GM23338 (cell line): ENCODE results near the gene BZW2. TPM values are rescaled to one million over a fixed set of nuclear protein-coding genes. Genes with fewer than 3 reads are reported as not detected.

ENCODE experiments used
- ATAC-seq: fragments of 200-7000 bp; cut with Tn5 transposase; 3 replicates; pipeline ENCODE4 v1.9.1; 2020
- DNase-seq: peaks from one replicate; pipeline ENCODE4 v3.0.0-alpha.2; 2015; ENCODE audit warnings: low spot score
- H2AFZ ChIP-seq: fragments of 200-600 bp; sonication (generic); 2 replicates; pipeline ENCODE4 v1.8.0; 2016; ENCODE audit warnings: antibody characterized with exemption, mild to moderate bottlenecking, moderate library complexity
- H3F3A ChIP-seq: fragments of 200-600 bp; sonication (generic); replicated peaks from 2 replicates; pipeline ENCODE4 v1.8.0; 2017; ENCODE audit warnings: antibody characterized with exemption, mixed run types, low read depth
- H3K27ac ChIP-seq: fragments of 200-600 bp; sonication (generic); 2 replicates; pipeline ENCODE4 v1.6.1; 2016; ENCODE audit warnings: low read depth
- H3K27me3 ChIP-seq: fragments of 200-600 bp; sonication (generic); 2 replicates; pipeline ENCODE4 v1.8.0; 2016; ENCODE audit warnings: mild to moderate bottlenecking, mixed run types, moderate library complexity; ENCODE audit not compliant: insufficient read depth
- H3K36me3 ChIP-seq: fragments of 200-600 bp; sonication (generic); 2 replicates; pipeline ENCODE4 v1.8.0; 2016; ENCODE audit warnings: mild to moderate bottlenecking; ENCODE audit not compliant: insufficient read depth
- H3K4me1 ChIP-seq: fragments of 200-600 bp; sonication (generic); 2 replicates; pipeline ENCODE4 v1.8.0; 2016; ENCODE audit warnings: mild to moderate bottlenecking, moderate library complexity; ENCODE audit not compliant: insufficient read depth
- H3K4me2 ChIP-seq: fragments of 200-600 bp; sonication (generic); 2 replicates; pipeline ENCODE4 v1.7.1; 2017; ENCODE audit warnings: mixed run types
- H3K4me3 ChIP-seq: fragments of 200-600 bp; sonication (generic); 2 replicates; pipeline ENCODE4 v1.6.1; 2016; ENCODE audit warnings: mixed run types
- H3K79me2 ChIP-seq: fragments of 200-600 bp; sonication (generic); replicated peaks from 2 replicates; pipeline ENCODE4 v1.8.0; 2017; ENCODE audit warnings: mild to moderate bottlenecking; ENCODE audit not compliant: insufficient read depth
- H3K9me2 ChIP-seq: fragments of 200-600 bp; sonication (generic); 2 replicates; pipeline ENCODE4 v1.8.0; 2017; ENCODE audit not compliant: insufficient read depth
- H4K20me1 ChIP-seq: fragments of 200-600 bp; sonication (generic); replicated peaks from 2 replicates; pipeline ENCODE4 v1.8.0; 2017; ENCODE audit warnings: mild to moderate bottlenecking; ENCODE audit not compliant: insufficient read depth
- H3K27ac Mint-ChIP-seq: 2 replicates; pipeline ENCODE4 v1.8.0; 2020; ENCODE audit warnings: inconsistent platforms, mild to moderate bottlenecking, moderate library complexity, mixed read lengths
- H3K27me3 Mint-ChIP-seq: 3 replicates; pipeline ENCODE4 v1.8.0; 2022; ENCODE audit warnings: low read depth, mild to moderate bottlenecking, moderate library complexity, mixed read lengths, inconsistent platforms; ENCODE audit not compliant: insufficient read depth, poor library complexity
- H3K36me3 Mint-ChIP-seq: 3 replicates; pipeline ENCODE4 v1.8.0; 2021; ENCODE audit warnings: low read depth, mild to moderate bottlenecking, inconsistent platforms, moderate library complexity, mixed read lengths
- H3K4me1 Mint-ChIP-seq: 3 replicates; pipeline ENCODE4 v1.8.0; 2020; ENCODE audit warnings: mild to moderate bottlenecking, inconsistent platforms, mixed read lengths
- H3K4me3 Mint-ChIP-seq: 3 replicates; pipeline ENCODE4 v1.8.0; 2021; ENCODE audit warnings: moderate library complexity, mild to moderate bottlenecking, inconsistent platforms, mixed read lengths
- H3K9me3 Mint-ChIP-seq: 3 replicates; pipeline ENCODE4 v1.8.0; 2020; ENCODE audit warnings: moderate library complexity, mild to moderate bottlenecking, inconsistent platforms, mixed read lengths
- CREB1 ChIP-seq: fragments of 250-450 bp; sonication (Bioruptor Pico); IDR thresholded peaks from 2 replicates; pipeline ENCODE4 v1.5.0; 2020; ENCODE audit warnings: low read depth, mild to moderate bottlenecking, moderate library complexity
- EZH2 ChIP-seq: fragments of 200-600 bp; sonication (generic); IDR thresholded peaks from one replicate; pipeline ENCODE4 v1.8.0; 2017; ENCODE audit warnings: antibody characterized with exemption, mild to moderate bottlenecking, low read depth; ENCODE audit not compliant: unreplicated experiment
- EZH2phosphoT487 ChIP-seq: fragments of 200-600 bp; sonication (generic); IDR thresholded peaks from one replicate; pipeline ENCODE4 v1.8.1; 2018; ENCODE audit warnings: antibody characterized with exemption; ENCODE audit not compliant: unreplicated experiment
- JUNB ChIP-seq: IDR thresholded peaks from one replicate; pipeline ENCODE4 v1.6.1; 2016; ENCODE audit warnings: antibody characterized with exemption; ENCODE audit not compliant: unreplicated experiment
- NANOG ChIP-seq: IDR thresholded peaks from 2 replicates; pipeline ENCODE4 v1.6.1; 2016; ENCODE audit warnings: antibody characterized with exemption, borderline replicate concordance
- POLR2AphosphoS5 ChIP-seq: IDR thresholded peaks from 2 replicates; pipeline ENCODE4 v1.6.1; 2016; ENCODE audit warnings: antibody characterized with exemption, low read depth
- STAT1 ChIP-seq: IDR thresholded peaks from one replicate; pipeline ENCODE4 v1.6.1; 2016; ENCODE audit warnings: antibody characterized with exemption; ENCODE audit not compliant: unreplicated experiment
- ZNF114 ChIP-seq: fragments of 250-450 bp; sonication (Bioruptor Pico); IDR thresholded peaks from 2 replicates; pipeline ENCODE4 v1.5.0; 2020; ENCODE audit warnings: mild to moderate bottlenecking, moderate library complexity
- ZNF331 ChIP-seq: fragments of 250-450 bp; sonication (Bioruptor Pico); IDR thresholded peaks from 2 replicates; pipeline ENCODE4 v1.5.0; 2020; ENCODE audit warnings: low read depth, mild to moderate bottlenecking, moderate library complexity
- polyA plus RNA-seq: library from polyadenylated mRNA; unstranded; fragments of >200 nt; fragmentation: Nextera tagmentation; extraction: Ambion mirVana; gene quantifications from 2 replicates; pipeline ENCODE4 v1.2.1, GENCODE V29; 2016
- total RNA-seq: library from RNA; depleted of rRNA; stranded (reverse); fragments of >200 nt; shearing (Covaris generic); gene quantifications from 2 replicates; pipeline ENCODE4 v1.2.3, GENCODE V29; 2014
- TF ChIP-seq, protein P1 (sequence below): IDR thresholded peaks from 2 replicates; pipeline ENCODE4 v1.6.1; 2016; ENCODE audit warnings: antibody characterized with exemption
- TF ChIP-seq, protein P2 (sequence below), 2 experiments: fragments of 200-600 bp in 1 of 2; sonication (generic) in 1 of 2; conservative IDR thresholded peaks; 2 replicates each; pipeline versions ENCODE4 v1.5.1 to v1.6.1; 2016 to 2017; ENCODE audit warnings: antibody characterized with exemption in 2 of 2, low read depth in 2 of 2, mild to moderate bottlenecking in 2 of 2, moderate library complexity in 1 of 2
- TF ChIP-seq, protein P3 (sequence below): fragments of 250-450 bp; sonication (Bioruptor Pico); IDR thresholded peaks from 2 replicates; pipeline ENCODE4 v1.5.0; 2020; ENCODE audit warnings: mild to moderate bottlenecking, moderate library complexity
- TF ChIP-seq, protein P4 (sequence below): IDR thresholded peaks from one replicate; pipeline ENCODE4 v1.6.1; 2018; ENCODE audit warnings: antibody characterized with exemption; ENCODE audit not compliant: unreplicated experiment

The BZW2 gene
- total and polyA plus RNA-seq, 2 experiments from 2014 or later: 88.8 to 108 TPM

DNA sequence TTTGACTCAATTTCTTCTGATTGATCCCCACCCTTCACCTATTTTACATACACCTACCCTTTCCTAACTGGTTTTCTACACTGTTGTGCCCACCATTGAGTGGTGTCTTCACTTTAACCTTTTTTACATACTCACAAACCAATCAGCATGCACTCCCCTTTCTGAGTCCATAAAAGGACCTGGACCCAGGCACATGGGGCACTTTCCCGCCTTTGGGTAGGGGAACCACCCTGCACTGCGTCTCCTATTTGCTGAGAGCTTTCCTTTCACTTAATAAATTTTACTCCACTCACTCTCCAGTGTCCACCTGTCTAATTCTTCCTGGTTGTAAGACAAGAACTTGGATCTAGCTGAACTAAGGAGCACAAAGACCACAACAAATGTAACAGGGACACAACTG is 34.3 kb upstream of the BZW2 start:
- no peaks in the 10 kb centered on the region for H3K79me2 ChIP-seq
- TF ChIP-seq, protein P1, sequence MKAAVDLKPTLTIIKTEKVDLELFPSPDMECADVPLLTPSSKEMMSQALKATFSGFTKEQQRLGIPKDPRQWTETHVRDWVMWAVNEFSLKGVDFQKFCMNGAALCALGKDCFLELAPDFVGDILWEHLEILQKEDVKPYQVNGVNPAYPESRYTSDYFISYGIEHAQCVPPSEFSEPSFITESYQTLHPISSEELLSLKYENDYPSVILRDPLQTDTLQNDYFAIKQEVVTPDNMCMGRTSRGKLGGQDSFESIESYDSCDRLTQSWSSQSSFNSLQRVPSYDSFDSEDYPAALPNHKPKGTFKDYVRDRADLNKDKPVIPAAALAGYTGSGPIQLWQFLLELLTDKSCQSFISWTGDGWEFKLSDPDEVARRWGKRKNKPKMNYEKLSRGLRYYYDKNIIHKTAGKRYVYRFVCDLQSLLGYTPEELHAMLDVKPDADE: no peak
- TF ChIP-seq ZNF331 (CRISPR knock-in tag) (no peak), CREB1 (no peak), JUNB (no peak), ZNF114 (CRISPR knock-in tag) (no peak), EZH2 (no peak), EZH2phosphoT487 (no peak), POLR2AphosphoS5 (no peak), NANOG (no peak), STAT1 (no peak)
- TF ChIP-seq, protein P2, sequence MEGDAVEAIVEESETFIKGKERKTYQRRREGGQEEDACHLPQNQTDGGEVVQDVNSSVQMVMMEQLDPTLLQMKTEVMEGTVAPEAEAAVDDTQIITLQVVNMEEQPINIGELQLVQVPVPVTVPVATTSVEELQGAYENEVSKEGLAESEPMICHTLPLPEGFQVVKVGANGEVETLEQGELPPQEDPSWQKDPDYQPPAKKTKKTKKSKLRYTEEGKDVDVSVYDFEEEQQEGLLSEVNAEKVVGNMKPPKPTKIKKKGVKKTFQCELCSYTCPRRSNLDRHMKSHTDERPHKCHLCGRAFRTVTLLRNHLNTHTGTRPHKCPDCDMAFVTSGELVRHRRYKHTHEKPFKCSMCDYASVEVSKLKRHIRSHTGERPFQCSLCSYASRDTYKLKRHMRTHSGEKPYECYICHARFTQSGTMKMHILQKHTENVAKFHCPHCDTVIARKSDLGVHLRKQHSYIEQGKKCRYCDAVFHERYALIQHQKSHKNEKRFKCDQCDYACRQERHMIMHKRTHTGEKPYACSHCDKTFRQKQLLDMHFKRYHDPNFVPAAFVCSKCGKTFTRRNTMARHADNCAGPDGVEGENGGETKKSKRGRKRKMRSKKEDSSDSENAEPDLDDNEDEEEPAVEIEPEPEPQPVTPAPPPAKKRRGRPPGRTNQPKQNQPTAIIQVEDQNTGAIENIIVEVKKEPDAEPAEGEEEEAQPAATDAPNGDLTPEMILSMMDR (conservative IDR thresholded peaks at IDR 0.05; ENCODE audit: low read depth in 2 of 2): no peak
- TF ChIP-seq, protein P3, sequence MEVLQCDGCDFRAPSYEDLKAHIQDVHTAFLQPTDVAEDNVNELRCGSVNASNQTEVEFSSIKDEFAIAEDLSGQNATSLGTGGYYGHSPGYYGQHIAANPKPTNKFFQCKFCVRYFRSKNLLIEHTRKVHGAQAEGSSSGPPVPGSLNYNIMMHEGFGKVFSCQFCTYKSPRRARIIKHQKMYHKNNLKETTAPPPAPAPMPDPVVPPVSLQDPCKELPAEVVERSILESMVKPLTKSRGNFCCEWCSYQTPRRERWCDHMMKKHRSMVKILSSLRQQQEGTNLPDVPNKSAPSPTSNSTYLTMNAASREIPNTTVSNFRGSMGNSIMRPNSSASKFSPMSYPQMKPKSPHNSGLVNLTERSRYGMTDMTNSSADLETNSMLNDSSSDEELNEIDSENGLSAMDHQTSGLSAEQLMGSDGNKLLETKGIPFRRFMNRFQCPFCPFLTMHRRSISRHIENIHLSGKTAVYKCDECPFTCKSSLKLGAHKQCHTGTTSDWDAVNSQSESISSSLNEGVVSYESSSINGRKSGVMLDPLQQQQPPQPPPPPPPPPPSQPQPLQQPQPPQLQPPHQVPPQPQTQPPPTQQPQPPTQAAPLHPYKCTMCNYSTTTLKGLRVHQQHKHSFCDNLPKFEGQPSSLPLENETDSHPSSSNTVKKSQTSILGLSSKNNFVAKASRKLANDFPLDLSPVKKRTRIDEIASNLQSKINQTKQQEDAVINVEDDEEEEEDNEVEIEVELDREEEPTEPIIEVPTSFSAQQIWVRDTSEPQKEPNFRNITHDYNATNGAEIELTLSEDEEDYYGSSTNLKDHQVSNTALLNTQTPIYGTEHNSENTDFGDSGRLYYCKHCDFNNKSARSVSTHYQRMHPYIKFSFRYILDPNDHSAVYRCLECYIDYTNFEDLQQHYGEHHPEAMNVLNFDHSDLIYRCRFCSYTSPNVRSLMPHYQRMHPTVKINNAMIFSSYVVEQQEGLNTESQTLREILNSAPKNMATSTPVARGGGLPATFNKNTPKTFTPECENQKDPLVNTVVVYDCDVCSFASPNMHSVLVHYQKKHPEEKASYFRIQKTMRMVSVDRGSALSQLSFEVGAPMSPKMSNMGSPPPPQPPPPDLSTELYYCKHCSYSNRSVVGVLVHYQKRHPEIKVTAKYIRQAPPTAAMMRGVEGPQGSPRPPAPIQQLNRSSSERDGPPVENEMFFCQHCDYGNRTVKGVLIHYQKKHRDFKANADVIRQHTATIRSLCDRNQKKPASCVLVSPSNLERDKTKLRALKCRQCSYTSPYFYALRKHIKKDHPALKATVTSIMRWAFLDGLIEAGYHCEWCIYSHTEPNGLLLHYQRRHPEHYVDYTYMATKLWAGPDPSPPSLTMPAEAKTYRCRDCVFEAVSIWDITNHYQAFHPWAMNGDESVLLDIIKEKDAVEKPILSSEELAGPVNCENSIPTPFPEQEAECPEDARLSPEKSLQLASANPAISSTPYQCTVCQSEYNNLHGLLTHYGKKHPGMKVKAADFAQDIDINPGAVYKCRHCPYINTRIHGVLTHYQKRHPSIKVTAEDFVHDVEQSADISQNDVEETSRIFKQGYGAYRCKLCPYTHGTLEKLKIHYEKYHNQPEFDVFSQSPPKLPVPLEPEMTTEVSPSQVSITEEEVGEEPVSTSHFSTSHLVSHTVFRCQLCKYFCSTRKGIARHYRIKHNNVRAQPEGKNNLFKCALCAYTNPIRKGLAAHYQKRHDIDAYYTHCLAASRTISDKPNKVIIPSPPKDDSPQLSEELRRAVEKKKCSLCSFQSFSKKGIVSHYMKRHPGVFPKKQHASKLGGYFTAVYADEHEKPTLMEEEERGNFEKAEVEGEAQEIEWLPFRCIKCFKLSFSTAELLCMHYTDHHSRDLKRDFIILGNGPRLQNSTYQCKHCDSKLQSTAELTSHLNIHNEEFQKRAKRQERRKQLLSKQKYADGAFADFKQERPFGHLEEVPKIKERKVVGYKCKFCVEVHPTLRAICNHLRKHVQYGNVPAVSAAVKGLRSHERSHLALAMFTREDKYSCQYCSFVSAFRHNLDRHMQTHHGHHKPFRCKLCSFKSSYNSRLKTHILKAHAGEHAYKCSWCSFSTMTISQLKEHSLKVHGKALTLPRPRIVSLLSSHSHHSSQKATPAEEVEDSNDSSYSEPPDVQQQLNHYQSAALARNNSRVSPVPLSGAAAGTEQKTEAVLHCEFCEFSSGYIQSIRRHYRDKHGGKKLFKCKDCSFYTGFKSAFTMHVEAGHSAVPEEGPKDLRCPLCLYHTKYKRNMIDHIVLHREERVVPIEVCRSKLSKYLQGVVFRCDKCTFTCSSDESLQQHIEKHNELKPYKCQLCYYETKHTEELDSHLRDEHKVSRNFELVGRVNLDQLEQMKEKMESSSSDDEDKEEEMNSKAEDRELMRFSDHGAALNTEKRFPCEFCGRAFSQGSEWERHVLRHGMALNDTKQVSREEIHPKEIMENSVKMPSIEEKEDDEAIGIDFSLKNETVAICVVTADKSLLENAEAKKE (CRISPR knock-in tag): no peak
- TF ChIP-seq, protein P4, sequence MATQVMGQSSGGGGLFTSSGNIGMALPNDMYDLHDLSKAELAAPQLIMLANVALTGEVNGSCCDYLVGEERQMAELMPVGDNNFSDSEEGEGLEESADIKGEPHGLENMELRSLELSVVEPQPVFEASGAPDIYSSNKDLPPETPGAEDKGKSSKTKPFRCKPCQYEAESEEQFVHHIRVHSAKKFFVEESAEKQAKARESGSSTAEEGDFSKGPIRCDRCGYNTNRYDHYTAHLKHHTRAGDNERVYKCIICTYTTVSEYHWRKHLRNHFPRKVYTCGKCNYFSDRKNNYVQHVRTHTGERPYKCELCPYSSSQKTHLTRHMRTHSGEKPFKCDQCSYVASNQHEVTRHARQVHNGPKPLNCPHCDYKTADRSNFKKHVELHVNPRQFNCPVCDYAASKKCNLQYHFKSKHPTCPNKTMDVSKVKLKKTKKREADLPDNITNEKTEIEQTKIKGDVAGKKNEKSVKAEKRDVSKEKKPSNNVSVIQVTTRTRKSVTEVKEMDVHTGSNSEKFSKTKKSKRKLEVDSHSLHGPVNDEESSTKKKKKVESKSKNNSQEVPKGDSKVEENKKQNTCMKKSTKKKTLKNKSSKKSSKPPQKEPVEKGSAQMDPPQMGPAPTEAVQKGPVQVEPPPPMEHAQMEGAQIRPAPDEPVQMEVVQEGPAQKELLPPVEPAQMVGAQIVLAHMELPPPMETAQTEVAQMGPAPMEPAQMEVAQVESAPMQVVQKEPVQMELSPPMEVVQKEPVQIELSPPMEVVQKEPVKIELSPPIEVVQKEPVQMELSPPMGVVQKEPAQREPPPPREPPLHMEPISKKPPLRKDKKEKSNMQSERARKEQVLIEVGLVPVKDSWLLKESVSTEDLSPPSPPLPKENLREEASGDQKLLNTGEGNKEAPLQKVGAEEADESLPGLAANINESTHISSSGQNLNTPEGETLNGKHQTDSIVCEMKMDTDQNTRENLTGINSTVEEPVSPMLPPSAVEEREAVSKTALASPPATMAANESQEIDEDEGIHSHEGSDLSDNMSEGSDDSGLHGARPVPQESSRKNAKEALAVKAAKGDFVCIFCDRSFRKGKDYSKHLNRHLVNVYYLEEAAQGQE: no peak
- no peak for ATAC-seq
- Mint-ChIP-seq H3K27me3 (peaks cover 2% of the 10 kb centered on the region), H3K4me3 (no peak overlapping the region), H3K4me1 (peaks cover 7% of the 10 kb centered on the region), H3K36me3 (peaks cover 3% of the 10 kb centered on the region; the same call in 1 of the 3 replicates), H3K9me3 (no peaks in the 10 kb centered on the region), H3K27ac (no peak overlapping the region)
- no peak for DNase-seq
- H2AFZ ChIP-seq: no peak overlapping the region
- H3K27me3 ChIP-seq: no peaks in the 10 kb centered on the region
- no peak overlapping the region for H3K4me3 ChIP-seq
- no peaks in the 10 kb centered on the region for H3F3A ChIP-seq
- no peaks in the 10 kb centered on the region for H3K36me3 ChIP-seq
- H3K4me1 ChIP-seq: peaks cover 7% of the 10 kb centered on the region; the same call in 1 of the 2 replicates
- H3K4me2 ChIP-seq: no peak overlapping the region
- H4K20me1 ChIP-seq: no peaks in the 10 kb centered on the region
- H3K9me2 ChIP-seq: no peaks in the 10 kb centered on the region
- no peak overlapping the region for H3K27ac ChIP-seq
